GM12878 (cell line): ENCODE results near the gene TRMT13. TPM values are rescaled to one million over a fixed set of nuclear protein-coding genes. Genes with fewer than 3 reads are reported as not detected.

Experiments used
- CBFB ChIP-seq: IDR thresholded peaks from 2 replicates; pipeline ENCODE4 v1.6.1; 2016; ENCODE audit warnings: antibody characterized with exemption, low read depth
- CBX5 ChIP-seq: sonication (generic); IDR thresholded peaks from 2 replicates; pipeline ENCODE4 v1.6.1; 2016; ENCODE audit warnings: low read depth, moderate library complexity, mild to moderate bottlenecking, inconsistent platforms
- CHD2 ChIP-seq: IDR thresholded peaks from 2 replicates; pipeline ENCODE4 v1.6.1; 2011; ENCODE audit warnings: low read depth, low read length, improper control_type of control experiment, borderline replicate concordance
- CREM ChIP-seq: IDR thresholded peaks from 2 replicates; pipeline ENCODE4 v1.6.1; 2014; ENCODE audit warnings: antibody characterized with exemption, low read depth
- EP300 ChIP-seq, 2 experiments: fragments of 150-350 bp in 1 of 2; IDR thresholded peaks; 2 replicates each; pipeline ENCODE4 v1.6.1; 2011 to 2012; ENCODE audit warnings: low read depth in 2 of 2, low read length in 2 of 2, borderline replicate concordance in 1 of 2, improper control_type of control experiment in 1 of 2, inconsistent platforms in 1 of 2; ENCODE audit not compliant: control insufficient read depth in 1 of 2
- GABPA ChIP-seq: IDR thresholded peaks from 2 replicates; pipeline ENCODE4 v1.6.1; 2014; ENCODE audit warnings: antibody characterized with exemption, low read depth, mild to moderate bottlenecking, inconsistent platforms
- HDAC2 ChIP-seq: fragments of 200-600 bp; sonication (generic); IDR thresholded peaks from 2 replicates; pipeline ENCODE4 v1.6.1; 2017
- JUND ChIP-seq: IDR thresholded peaks from 2 replicates; pipeline ENCODE4 v1.6.1; 2012; ENCODE audit warnings: low read depth, mild to moderate bottlenecking, low read length, improper control_type of control experiment, moderate library complexity
- KLF5 ChIP-seq: fragments of 450-650 bp; IDR thresholded peaks from 2 replicates; pipeline ENCODE4 v1.6.1; 2014; ENCODE audit warnings: mild to moderate bottlenecking; ENCODE audit not compliant: partially characterized antibody
- MXI1 ChIP-seq: fragments of 150-350 bp; IDR thresholded peaks from 2 replicates; pipeline ENCODE4 v1.6.1; 2011; ENCODE audit warnings: low read depth, mild to moderate bottlenecking, inconsistent platforms, low read length, improper control_type of control experiment
- NFIC ChIP-seq: IDR thresholded peaks from 2 replicates; pipeline ENCODE4 v1.6.1; 2012; ENCODE audit warnings: low read depth, mild to moderate bottlenecking, inconsistent platforms, low read length, moderate library complexity
- NR2C1 ChIP-seq: fragments of 450-650 bp; IDR thresholded peaks from 2 replicates; pipeline ENCODE4 v1.6.1; 2017; ENCODE audit warnings: antibody characterized with exemption, mild to moderate bottlenecking, moderate library complexity
- PML ChIP-seq: IDR thresholded peaks from 2 replicates; pipeline ENCODE4 v1.6.1; 2012; ENCODE audit warnings: low read length, inconsistent platforms
- RB1 ChIP-seq: fragments of 450-650 bp; formaldehyde crosslinking; IDR thresholded peaks from 2 replicates; pipeline ENCODE4 v1.6.1; 2017; ENCODE audit warnings: mild to moderate bottlenecking, borderline replicate concordance
- RUNX3 ChIP-seq: IDR thresholded peaks from 2 replicates; pipeline ENCODE4 v1.6.1; 2012; ENCODE audit warnings: low read length, inconsistent platforms
- SIX5 ChIP-seq: IDR thresholded peaks from 2 replicates; pipeline ENCODE4 v1.6.1; 2011; ENCODE audit warnings: mild to moderate bottlenecking, low read depth, low read length, moderate library complexity; ENCODE audit not compliant: severe bottlenecking
- SP1 ChIP-seq: IDR thresholded peaks from one replicate; pipeline ENCODE4 v1.6.1; 2011; ENCODE audit warnings: low read depth, low read length
- SPI1 ChIP-seq: IDR thresholded peaks from 2 replicates; pipeline ENCODE4 v1.6.1; 2011; ENCODE audit warnings: low read depth, mild to moderate bottlenecking, low read length, moderate library complexity, borderline replicate concordance; ENCODE audit not compliant: insufficient read depth
- ZBED1 ChIP-seq: IDR thresholded peaks from 2 replicates; pipeline ENCODE4 v1.6.1; 2016; ENCODE audit warnings: borderline replicate concordance
- polyA plus RNA-seq, 11 experiments: library from polyadenylated mRNA; depleted of rRNA in 4 of 11; unstranded in 6 of 11; stranded (reverse) in 5 of 11; fragments of >200 nt; fragmentation: Nextera tagmentation in 4 of 11; fragmentation: Illumina TruSeq in 1 of 11; extraction: Ambion mirVana in 4 of 11; extraction: Trizol in 1 of 11; gene quantifications; 1 replicate in 1 of 11; 2 replicates in 10 of 11; pipeline versions ENCODE4 v1.2.1 to v1.2.3, GENCODE V29; 2011 to 2016; ENCODE audit warnings: inconsistent platforms in 2 of 11, missing spikeins in 2 of 11, low read depth in 1 of 11
- total RNA-seq, 4 experiments: library from RNA; depleted of rRNA in 3 of 4; stranded (reverse); fragments of >200 nt in 3 of 4; fragmentation: Illumina TruSeq in 1 of 4; extraction: Trizol in 1 of 4; gene quantifications; 2 replicates each; pipeline versions ENCODE4 v1.2.1 to v1.2.3, GENCODE V29; 2013 to 2021
- TF ChIP-seq, protein P1 (sequence below): fragments of 450-650 bp; IDR thresholded peaks from 2 replicates; pipeline ENCODE4 v1.6.1; 2018; ENCODE audit warnings: mild to moderate bottlenecking, low read depth, moderate library complexity; ENCODE audit not compliant: partially characterized antibody
- TF ChIP-seq, protein P2 (sequence below): fragments of 450-650 bp; IDR thresholded peaks from 2 replicates; pipeline ENCODE4 v1.6.1; 2018; ENCODE audit warnings: borderline replicate concordance, mild to moderate bottlenecking; ENCODE audit not compliant: partially characterized antibody
- TF ChIP-seq, protein P3 (sequence below): fragments of 450-650 bp; IDR thresholded peaks from 2 replicates; pipeline ENCODE4 v1.6.1; 2017; ENCODE audit warnings: low read depth, mild to moderate bottlenecking, moderate library complexity
- TF ChIP-seq, protein P4 (sequence below): IDR thresholded peaks from 2 replicates; pipeline ENCODE4 v1.6.1; 2012; ENCODE audit warnings: low read depth, low read length, improper control_type of control experiment

Gene TRMT13
- total and polyA plus RNA-seq, 10 of the 15 experiments (the other 5 are each of a cell fraction or from before 2014, with no cell fraction given), result 13.7 to 26.6 (median 21.9) TPM

DNA sequence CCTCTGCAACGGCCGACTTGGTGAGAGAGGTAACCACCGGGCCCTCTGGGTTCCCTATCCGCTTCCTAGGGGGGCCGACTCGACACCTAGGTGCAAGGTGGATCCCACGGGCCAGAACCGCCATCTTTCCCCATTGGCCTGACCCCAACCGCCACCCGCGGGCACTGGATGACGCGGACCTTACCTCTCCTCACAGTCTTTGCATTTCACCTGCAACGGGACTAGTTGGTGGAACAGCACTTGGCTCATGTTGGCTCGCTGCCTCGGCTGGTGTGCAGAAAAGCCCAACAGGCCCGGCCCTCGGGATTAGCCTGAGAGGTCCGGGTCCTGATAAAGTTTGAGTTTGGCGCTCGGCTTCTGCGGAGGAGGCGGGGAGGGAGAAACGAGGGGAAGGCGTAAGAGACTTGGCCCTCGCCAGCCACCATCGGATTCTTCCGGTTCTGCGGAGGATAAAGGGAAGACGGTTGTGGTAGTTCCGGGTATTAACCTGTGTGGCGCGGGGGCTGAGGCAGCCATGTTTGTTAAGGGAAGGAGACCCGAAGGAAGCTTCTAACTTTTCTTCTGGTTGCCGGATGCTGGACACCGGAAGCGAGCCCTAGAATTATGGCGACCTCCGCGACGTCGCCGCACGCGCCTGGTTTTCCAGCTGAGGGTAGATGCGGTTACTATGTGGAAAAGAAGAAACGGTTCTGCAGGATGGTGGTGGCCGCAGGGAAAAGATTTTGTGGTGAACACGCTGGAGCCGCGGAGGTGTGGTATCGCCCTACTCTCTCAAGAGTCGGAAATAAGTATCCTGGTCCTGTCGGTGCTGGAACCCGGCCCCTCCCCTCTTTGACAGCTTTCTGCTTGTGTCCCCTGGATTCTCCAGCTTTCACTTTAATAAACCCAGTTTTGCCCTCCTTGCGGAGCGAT lies at the start of gene TRMT13, which contains the start of gene SASS6 (continued):
- TF ChIP-seq EP300 (IDR thresholded peaks at IDR 0.05; ENCODE audit: borderline replicate concordance in 1 of 2, control insufficient read depth in 1 of 2, low read depth in 2 of 2, low read length in 2 of 2), result peak in 1 of 2 experiments; percentile 43; a peak in 1 of 4 replicates
- TF ChIP-seq CBFB, result peak; percentile 78
- TF ChIP-seq CREM, result peak; percentile 94
- peak; percentile 10 for TF ChIP-seq KLF5
- TF ChIP-seq, protein P1, sequence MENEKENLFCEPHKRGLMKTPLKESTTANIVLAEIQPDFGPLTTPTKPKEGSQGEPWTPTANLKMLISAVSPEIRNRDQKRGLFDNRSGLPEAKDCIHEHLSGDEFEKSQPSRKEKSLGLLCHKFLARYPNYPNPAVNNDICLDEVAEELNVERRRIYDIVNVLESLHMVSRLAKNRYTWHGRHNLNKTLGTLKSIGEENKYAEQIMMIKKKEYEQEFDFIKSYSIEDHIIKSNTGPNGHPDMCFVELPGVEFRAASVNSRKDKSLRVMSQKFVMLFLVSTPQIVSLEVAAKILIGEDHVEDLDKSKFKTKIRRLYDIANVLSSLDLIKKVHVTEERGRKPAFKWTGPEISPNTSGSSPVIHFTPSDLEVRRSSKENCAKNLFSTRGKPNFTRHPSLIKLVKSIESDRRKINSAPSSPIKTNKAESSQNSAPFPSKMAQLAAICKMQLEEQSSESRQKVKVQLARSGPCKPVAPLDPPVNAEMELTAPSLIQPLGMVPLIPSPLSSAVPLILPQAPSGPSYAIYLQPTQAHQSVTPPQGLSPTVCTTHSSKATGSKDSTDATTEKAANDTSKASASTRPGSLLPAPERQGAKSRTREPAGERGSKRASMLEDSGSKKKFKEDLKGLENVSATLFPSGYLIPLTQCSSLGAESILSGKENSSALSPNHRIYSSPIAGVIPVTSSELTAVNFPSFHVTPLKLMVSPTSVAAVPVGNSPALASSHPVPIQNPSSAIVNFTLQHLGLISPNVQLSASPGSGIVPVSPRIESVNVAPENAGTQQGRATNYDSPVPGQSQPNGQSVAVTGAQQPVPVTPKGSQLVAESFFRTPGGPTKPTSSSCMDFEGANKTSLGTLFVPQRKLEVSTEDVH, result peak; percentile 83
- TF ChIP-seq CBX5, result peak; percentile 83
- TF ChIP-seq JUND, result no peak
- peak; percentile 79 for TF ChIP-seq RUNX3
- TF ChIP-seq, protein P2, sequence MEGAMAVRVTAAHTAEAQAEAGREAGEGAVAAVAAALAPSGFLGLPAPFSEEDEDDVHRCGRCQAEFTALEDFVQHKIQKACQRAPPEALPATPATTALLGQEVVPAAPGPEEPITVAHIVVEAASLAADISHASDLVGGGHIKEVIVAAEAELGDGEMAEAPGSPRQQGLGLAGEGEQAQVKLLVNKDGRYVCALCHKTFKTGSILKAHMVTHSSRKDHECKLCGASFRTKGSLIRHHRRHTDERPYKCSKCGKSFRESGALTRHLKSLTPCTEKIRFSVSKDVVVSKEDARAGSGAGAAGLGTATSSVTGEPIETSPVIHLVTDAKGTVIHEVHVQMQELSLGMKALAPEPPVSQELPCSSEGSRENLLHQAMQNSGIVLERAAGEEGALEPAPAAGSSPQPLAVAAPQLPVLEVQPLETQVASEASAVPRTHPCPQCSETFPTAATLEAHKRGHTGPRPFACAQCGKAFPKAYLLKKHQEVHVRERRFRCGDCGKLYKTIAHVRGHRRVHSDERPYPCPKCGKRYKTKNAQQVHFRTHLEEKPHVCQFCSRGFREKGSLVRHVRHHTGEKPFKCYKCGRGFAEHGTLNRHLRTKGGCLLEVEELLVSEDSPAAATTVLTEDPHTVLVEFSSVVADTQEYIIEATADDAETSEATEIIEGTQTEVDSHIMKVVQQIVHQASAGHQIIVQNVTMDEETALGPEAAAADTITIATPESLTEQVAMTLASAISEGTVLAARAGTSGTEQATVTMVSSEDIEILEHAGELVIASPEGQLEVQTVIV, result peak; percentile 92
- peak; percentile 16; the same call in 1 of the 2 replicates for TF ChIP-seq SPI1
- peak; percentile 96 for TF ChIP-seq GABPA
- TF ChIP-seq, protein P3, sequence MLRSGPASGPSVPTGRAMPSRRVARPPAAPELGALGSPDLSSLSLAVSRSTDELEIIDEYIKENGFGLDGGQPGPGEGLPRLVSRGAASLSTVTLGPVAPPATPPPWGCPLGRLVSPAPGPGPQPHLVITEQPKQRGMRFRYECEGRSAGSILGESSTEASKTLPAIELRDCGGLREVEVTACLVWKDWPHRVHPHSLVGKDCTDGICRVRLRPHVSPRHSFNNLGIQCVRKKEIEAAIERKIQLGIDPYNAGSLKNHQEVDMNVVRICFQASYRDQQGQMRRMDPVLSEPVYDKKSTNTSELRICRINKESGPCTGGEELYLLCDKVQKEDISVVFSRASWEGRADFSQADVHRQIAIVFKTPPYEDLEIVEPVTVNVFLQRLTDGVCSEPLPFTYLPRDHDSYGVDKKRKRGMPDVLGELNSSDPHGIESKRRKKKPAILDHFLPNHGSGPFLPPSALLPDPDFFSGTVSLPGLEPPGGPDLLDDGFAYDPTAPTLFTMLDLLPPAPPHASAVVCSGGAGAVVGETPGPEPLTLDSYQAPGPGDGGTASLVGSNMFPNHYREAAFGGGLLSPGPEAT, result peak; percentile 89
- TF ChIP-seq CHD2, result peak; percentile 84
- peak; percentile 51; the same call in 1 of the 2 replicates for TF ChIP-seq NFIC
- TF ChIP-seq HDAC2, result no peak
- TF ChIP-seq, protein P4, sequence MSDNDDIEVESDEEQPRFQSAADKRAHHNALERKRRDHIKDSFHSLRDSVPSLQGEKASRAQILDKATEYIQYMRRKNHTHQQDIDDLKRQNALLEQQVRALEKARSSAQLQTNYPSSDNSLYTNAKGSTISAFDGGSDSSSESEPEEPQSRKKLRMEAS, result peak; percentile 96
- peak; percentile 92 for TF ChIP-seq SIX5
- no peak; the same call in 1 of the 2 replicates for TF ChIP-seq PML
- 0 out of 2 replicates have a peak, but pooled peaks have one; percentile 35 for TF ChIP-seq ZBED1
- TF ChIP-seq NR2C1, result peak; percentile 85
- peak; percentile 86; the same call in 1 of the 2 replicates for TF ChIP-seq RB1
- TF ChIP-seq SP1, result peak; percentile 70
- peak; percentile 99 for TF ChIP-seq MXI1
